SK-N-SH treated with all-trans-retinoic acid at 6 μM for 48 hours (cell line): ENCODE measurements around the gene EHD4.

Experiments used
- ATAC-seq: fragments of 200-7000 bp; cut with Tn5 transposase; 3 replicates; pipeline ENCODE4 v1.9.1; 2020; ENCODE audit warnings: mild to moderate bottlenecking, moderate library complexity
- BACH2 ChIP-seq: fragments of 250-450 bp; sonication (Bioruptor Pico); IDR thresholded peaks from 2 replicates; pipeline ENCODE4 v1.9.0; 2021; ENCODE audit warnings: mild to moderate bottlenecking, borderline replicate concordance
- CSDC2 ChIP-seq: fragments of 250-450 bp; sonication (Bioruptor Pico); IDR thresholded peaks from 2 replicates; pipeline ENCODE4 v1.5.0; 2020; ENCODE audit warnings: mild to moderate bottlenecking, moderate library complexity
- ESRRG ChIP-seq: fragments of 250-450 bp; sonication (Bioruptor Pico); IDR thresholded peaks from 2 replicates; pipeline ENCODE4 v1.6.1; 2021; ENCODE audit warnings: mild to moderate bottlenecking
- GLIS3 ChIP-seq: fragments of 250-450 bp; sonication (Bioruptor Pico); IDR thresholded peaks from 2 replicates; pipeline ENCODE4 v1.5.0; 2020; ENCODE audit warnings: mild to moderate bottlenecking, moderate library complexity
- ISL1 ChIP-seq: fragments of 250-450 bp; sonication (Bioruptor Pico); IDR thresholded peaks from 2 replicates; pipeline ENCODE4 v2.1.2; 2022; ENCODE audit warnings: mild to moderate bottlenecking, moderate library complexity
- OSR1 ChIP-seq: fragments of 250-450 bp; sonication (Bioruptor Pico); IDR thresholded peaks from 2 replicates; pipeline ENCODE4 v1.8.0; 2022; ENCODE audit warnings: moderate library complexity, mild to moderate bottlenecking, inconsistent platforms
- PATZ1 ChIP-seq: fragments of 250-450 bp; sonication (Bioruptor Pico); IDR thresholded peaks from 2 replicates; pipeline ENCODE4 v1.8.0; 2020; ENCODE audit warnings: mild to moderate bottlenecking, moderate library complexity, borderline replicate concordance
- PPARA ChIP-seq: fragments of 250-450 bp; sonication (Bioruptor Pico); IDR thresholded peaks from 2 replicates; pipeline ENCODE4 v1.5.0; 2020; ENCODE audit warnings: mild to moderate bottlenecking, borderline replicate concordance
- RARB ChIP-seq: fragments of 250-450 bp; sonication (Bioruptor Pico); IDR thresholded peaks from 2 replicates; pipeline ENCODE4 v1.8.0; 2021; ENCODE audit warnings: mild to moderate bottlenecking, moderate library complexity
- SNAI2 ChIP-seq: fragments of 250-450 bp; sonication (Bioruptor Pico); IDR thresholded peaks from 2 replicates; pipeline ENCODE4 v1.5.0; 2020; ENCODE audit warnings: mild to moderate bottlenecking, moderate library complexity
- TCF4 ChIP-seq: fragments of 250-450 bp; sonication (Bioruptor Pico); IDR thresholded peaks from 2 replicates; pipeline ENCODE4 v1.8.0; 2021; ENCODE audit warnings: mild to moderate bottlenecking, moderate library complexity, borderline replicate concordance
- TOX ChIP-seq: fragments of 250-450 bp; sonication (Bioruptor Pico); IDR thresholded peaks from 2 replicates; pipeline ENCODE4 v1.8.0; 2021; ENCODE audit warnings: mild to moderate bottlenecking, moderate library complexity, borderline replicate concordance
- TSHZ2 ChIP-seq: fragments of 250-450 bp; sonication (Bioruptor Pico); IDR thresholded peaks from 2 replicates; pipeline ENCODE4 v1.5.0; 2020; ENCODE audit warnings: mild to moderate bottlenecking, moderate library complexity
- ZC3H10 ChIP-seq: fragments of 250-450 bp; sonication (Bioruptor Pico); IDR thresholded peaks from 2 replicates; pipeline ENCODE4 v1.5.1; 2021; ENCODE audit warnings: mild to moderate bottlenecking, moderate library complexity
- ZFP3 ChIP-seq: fragments of 250-450 bp; sonication (Bioruptor Pico); IDR thresholded peaks from 2 replicates; pipeline ENCODE4 v1.5.0; 2020; ENCODE audit warnings: mild to moderate bottlenecking, moderate library complexity
- ZFP30 ChIP-seq: fragments of 450-650 bp; formaldehyde crosslinking; IDR thresholded peaks from 2 replicates; pipeline ENCODE4 v1.5.0; 2022; ENCODE audit warnings: mild to moderate bottlenecking, moderate library complexity
- ZNF565 ChIP-seq: fragments of 450-650 bp; formaldehyde crosslinking; conservative IDR thresholded peaks from 2 replicates; pipeline ENCODE4 v1.5.0; 2020; ENCODE audit warnings: low read depth, mild to moderate bottlenecking, moderate library complexity
- ZNF70 ChIP-seq: fragments of 450-650 bp; formaldehyde crosslinking; IDR thresholded peaks from 2 replicates; pipeline ENCODE4 v1.5.0; 2020; ENCODE audit warnings: mild to moderate bottlenecking, moderate library complexity
- TF ChIP-seq, protein P1 (sequence below): fragments of 250-450 bp; sonication (Bioruptor Pico); IDR thresholded peaks from 2 replicates; pipeline ENCODE4 v1.5.1; 2021; ENCODE audit warnings: mild to moderate bottlenecking, moderate library complexity
- TF ChIP-seq, protein P2 (sequence below): fragments of 250-450 bp; sonication (Bioruptor Pico); IDR thresholded peaks from 2 replicates; pipeline ENCODE4 v1.8.0; 2021; ENCODE audit warnings: low read depth, mild to moderate bottlenecking, moderate library complexity, borderline replicate concordance
- TF ChIP-seq, protein P3 (sequence below): fragments of 250-450 bp; sonication (Bioruptor Pico); IDR thresholded peaks from 2 replicates; pipeline ENCODE4 v1.5.1; 2020; ENCODE audit warnings: low read depth, mild to moderate bottlenecking, moderate library complexity

The EHD4 gene

GRCh38 chr15:42014406-42014805 lies 42.0 kb upstream of the EHD4 start:
- TF ChIP-seq TCF4 (no peak), RARB (CRISPR knock-in tag) (no peak), CSDC2 (CRISPR knock-in tag) (no peak), SNAI2 (CRISPR knock-in tag) (no peak), ZFP30 (no peak), TOX (CRISPR knock-in tag) (no peak), PATZ1 (CRISPR knock-in tag) (no peak), ZC3H10 (CRISPR knock-in tag) (no peak), PPARA (no peak), ZFP3 (CRISPR knock-in tag) (no peak), ZNF70 (CRISPR knock-in tag) (no peak), ISL1 (CRISPR knock-in tag) (no peak)
- TF ChIP-seq, protein P1, sequence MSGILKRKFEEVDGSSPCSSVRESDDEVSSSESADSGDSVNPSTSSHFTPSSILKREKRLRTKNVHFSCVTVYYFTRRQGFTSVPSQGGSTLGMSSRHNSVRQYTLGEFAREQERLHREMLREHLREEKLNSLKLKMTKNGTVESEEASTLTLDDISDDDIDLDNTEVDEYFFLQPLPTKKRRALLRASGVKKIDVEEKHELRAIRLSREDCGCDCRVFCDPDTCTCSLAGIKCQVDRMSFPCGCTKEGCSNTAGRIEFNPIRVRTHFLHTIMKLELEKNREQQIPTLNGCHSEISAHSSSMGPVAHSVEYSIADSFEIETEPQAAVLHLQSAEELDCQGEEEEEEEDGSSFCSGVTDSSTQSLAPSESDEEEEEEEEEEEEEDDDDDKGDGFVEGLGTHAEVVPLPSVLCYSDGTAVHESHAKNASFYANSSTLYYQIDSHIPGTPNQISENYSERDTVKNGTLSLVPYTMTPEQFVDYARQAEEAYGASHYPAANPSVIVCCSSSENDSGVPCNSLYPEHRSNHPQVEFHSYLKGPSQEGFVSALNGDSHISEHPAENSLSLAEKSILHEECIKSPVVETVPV: no peak

GRCh38 chr15:42012928-42013482 lies 40.6 kb upstream of the EHD4 start:
- ATAC-seq: no peak
- TF ChIP-seq SNAI2 (CRISPR knock-in tag): no peak
- TF ChIP-seq ZFP30: no peak

More at GRCh38 chr15:42014406-42014805, 42.0 kb upstream of the EHD4 start:
- no peak for ATAC-seq

- no peak for ATAC-seq
- TF ChIP-seq GLIS3 (CRISPR knock-in tag): no peak
- TF ChIP-seq ISL1 (CRISPR knock-in tag): no peak
- TF ChIP-seq, protein P1: no peak
- no peak for TF ChIP-seq PATZ1 (CRISPR knock-in tag)
- no peak for TF ChIP-seq ZNF70 (CRISPR knock-in tag)
- TF ChIP-seq TSHZ2 (CRISPR knock-in tag): no peak
- no peak for TF ChIP-seq ESRRG
- TF ChIP-seq ZC3H10 (CRISPR knock-in tag): no peak
- TF ChIP-seq TOX (CRISPR knock-in tag): no peak
- TF ChIP-seq, protein P2, sequence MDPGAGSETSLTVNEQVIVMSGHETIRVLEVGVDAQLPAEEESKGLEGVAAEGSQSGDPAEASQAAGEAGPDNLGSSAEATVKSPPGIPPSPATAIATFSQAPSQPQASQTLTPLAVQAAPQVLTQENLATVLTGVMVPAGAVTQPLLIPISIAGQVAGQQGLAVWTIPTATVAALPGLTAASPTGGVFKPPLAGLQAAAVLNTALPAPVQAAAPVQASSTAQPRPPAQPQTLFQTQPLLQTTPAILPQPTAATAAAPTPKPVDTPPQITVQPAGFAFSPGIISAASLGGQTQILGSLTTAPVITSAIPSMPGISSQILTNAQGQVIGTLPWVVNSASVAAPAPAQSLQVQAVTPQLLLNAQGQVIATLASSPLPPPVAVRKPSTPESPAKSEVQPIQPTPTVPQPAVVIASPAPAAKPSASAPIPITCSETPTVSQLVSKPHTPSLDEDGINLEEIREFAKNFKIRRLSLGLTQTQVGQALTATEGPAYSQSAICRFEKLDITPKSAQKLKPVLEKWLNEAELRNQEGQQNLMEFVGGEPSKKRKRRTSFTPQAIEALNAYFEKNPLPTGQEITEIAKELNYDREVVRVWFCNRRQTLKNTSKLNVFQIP: no peak
- TF ChIP-seq, protein P3, sequence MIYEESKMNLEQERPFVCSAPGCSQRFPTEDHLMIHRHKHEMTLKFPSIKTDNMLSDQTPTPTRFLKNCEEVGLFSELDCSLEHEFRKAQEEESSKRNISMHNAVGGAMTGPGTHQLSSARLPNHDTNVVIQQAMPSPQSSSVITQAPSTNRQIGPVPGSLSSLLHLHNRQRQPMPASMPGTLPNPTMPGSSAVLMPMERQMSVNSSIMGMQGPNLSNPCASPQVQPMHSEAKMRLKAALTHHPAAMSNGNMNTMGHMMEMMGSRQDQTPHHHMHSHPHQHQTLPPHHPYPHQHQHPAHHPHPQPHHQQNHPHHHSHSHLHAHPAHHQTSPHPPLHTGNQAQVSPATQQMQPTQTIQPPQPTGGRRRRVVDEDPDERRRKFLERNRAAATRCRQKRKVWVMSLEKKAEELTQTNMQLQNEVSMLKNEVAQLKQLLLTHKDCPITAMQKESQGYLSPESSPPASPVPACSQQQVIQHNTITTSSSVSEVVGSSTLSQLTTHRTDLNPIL (CRISPR knock-in tag): no peak
- TF ChIP-seq TCF4: no peak
- TF ChIP-seq BACH2 (CRISPR knock-in tag): no peak
- no peak for TF ChIP-seq ZNF565 (CRISPR knock-in tag)
- no peak for TF ChIP-seq CSDC2 (CRISPR knock-in tag)
- TF ChIP-seq OSR1 (CRISPR knock-in tag): no peak
- TF ChIP-seq SNAI2 (CRISPR knock-in tag): no peak
- no peak for TF ChIP-seq PPARA
Measured at GRCh38 chr15:42012241-42012640, 39.9 kb upstream of the EHD4 start.
